ENCODE data around the gene SMU1.

- no peak for TF ChIP-seq CTCF (IDR thresholded peaks at IDR 0.05)
- peak; percentile 21 to 84 for TF ChIP-seq POLR2A (IDR thresholded peaks at IDR 0.05)
- peak; percentile 27 to 90 (median 89) for TF ChIP-seq POLR2AphosphoS5 (IDR thresholded peaks at IDR 0.05)
These were observed at the start of gene SMU1 for GRCh38 chr9:33076046-33077004.
